ENCODE data around the gene DGCR2. TPM values are rescaled to one million over a fixed set of nuclear protein-coding genes. Genes with fewer than 3 reads are reported as not detected.

DGCR2 gene, protein sequence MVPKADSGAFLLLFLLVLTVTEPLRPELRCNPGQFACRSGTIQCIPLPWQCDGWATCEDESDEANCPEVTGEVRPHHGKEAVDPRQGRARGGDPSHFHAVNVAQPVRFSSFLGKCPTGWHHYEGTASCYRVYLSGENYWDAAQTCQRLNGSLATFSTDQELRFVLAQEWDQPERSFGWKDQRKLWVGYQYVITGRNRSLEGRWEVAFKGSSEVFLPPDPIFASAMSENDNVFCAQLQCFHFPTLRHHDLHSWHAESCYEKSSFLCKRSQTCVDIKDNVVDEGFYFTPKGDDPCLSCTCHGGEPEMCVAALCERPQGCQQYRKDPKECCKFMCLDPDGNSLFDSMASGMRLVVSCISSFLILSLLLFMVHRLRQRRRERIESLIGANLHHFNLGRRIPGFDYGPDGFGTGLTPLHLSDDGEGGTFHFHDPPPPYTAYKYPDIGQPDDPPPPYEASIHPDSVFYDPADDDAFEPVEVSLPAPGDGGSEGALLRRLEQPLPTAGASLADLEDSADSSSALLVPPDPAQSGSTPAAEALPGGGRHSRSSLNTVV
- total RNA-seq = 10 to 100 TPM; 42.5 to 75.2 (median 50.8) TPM

DNA sequence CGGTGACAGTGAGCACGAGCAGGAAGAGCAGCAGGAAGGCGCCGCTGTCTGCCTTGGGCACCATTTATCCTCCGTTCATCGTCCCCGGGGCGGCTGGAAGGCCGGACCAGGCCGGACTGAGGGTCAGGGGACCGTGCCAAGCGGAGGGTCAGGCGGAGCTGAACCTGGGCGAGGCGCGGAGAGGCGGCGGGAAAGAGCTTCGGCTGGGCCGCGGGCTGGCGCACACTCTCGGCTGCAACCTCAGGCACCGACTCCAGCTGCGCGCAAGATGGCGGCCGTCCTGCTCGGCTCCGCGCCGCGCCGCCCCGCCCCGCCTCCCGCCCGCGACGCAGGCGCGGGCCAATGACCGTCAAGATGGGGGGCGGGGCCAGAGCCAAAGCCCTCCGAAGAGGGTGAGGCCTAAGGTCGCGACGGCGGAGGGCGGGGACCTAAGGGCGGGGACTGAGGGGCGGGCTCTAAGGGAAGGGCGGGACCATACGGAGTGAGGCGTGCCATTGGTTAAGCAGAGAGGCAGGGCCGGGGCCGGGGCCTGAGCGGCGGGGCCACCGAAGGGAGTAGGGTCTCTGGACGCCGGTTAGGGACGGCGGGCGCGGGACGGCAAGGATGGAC is at the start of gene DGCR2:
Gene DGCR2, minus strand, starts transcription at position 270 of the 609 bp plus-strand sequence. Its CDS starts 206 bp downstream, at position 64.
- WGBS, 2 donors = 0 to 4% methylated on average over 16 to 21 of the region's 67 CpGs
- peaks cover 25 to 65% (median 48%) of the 10 kb centered on the region in 3 donors for H3K4me1 ChIP-seq
- no peaks in the 10 kb centered on the region for H3K9me3 ChIP-seq
- peak; percentile 87 for DNase-seq
- peaks cover 0 to 4% (median 0%) of the 10 kb centered on the region in 3 donors for H3K36me3 ChIP-seq
- H3K27me3 ChIP-seq = no peaks in the 10 kb centered on the region
- TF ChIP-seq, protein P1, sequence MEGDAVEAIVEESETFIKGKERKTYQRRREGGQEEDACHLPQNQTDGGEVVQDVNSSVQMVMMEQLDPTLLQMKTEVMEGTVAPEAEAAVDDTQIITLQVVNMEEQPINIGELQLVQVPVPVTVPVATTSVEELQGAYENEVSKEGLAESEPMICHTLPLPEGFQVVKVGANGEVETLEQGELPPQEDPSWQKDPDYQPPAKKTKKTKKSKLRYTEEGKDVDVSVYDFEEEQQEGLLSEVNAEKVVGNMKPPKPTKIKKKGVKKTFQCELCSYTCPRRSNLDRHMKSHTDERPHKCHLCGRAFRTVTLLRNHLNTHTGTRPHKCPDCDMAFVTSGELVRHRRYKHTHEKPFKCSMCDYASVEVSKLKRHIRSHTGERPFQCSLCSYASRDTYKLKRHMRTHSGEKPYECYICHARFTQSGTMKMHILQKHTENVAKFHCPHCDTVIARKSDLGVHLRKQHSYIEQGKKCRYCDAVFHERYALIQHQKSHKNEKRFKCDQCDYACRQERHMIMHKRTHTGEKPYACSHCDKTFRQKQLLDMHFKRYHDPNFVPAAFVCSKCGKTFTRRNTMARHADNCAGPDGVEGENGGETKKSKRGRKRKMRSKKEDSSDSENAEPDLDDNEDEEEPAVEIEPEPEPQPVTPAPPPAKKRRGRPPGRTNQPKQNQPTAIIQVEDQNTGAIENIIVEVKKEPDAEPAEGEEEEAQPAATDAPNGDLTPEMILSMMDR (IDR thresholded peaks at IDR 0.05) = no peak
- peak in 3 of 4 donors; percentile 84 to 90 (median 88) for TF ChIP-seq POLR2A (IDR thresholded peaks at IDR 0.05)
- intact Hi-C loops (cut with DNase I) = no loop called here
- H3K4me3 ChIP-seq = peak within 1 kb of the TSS; percentile 82 to 100 (median 95)
- H3K27ac ChIP-seq = peak within 1 kb of the TSS; percentile 97 to 99 (median 98)

GRCh38 chr22:19169947-19170318 is 47.7 kb upstream of the DGCR2 start:
- peak overlapping the region in 3 of 4 donors; percentile 29 to 51 (median 35) for H3K4me3 ChIP-seq
- peaks cover 40 to 56% (median 47%) of the 10 kb centered on the region in 3 donors for H3K4me1 ChIP-seq
- no peak overlapping the region for H3K27ac ChIP-seq
- peaks cover 3 to 56% (median 11%) of the 10 kb centered on the region in 4 donors for H3K27me3 ChIP-seq
- no peak for TF ChIP-seq POLR2A (IDR thresholded peaks at IDR 0.05)
- TF ChIP-seq, protein P1 (IDR thresholded peaks at IDR 0.05) = no peak
- peaks cover 0 to under 1% (median 0%) of the 10 kb centered on the region in 3 donors for H3K36me3 ChIP-seq
- 40 to 62% methylated on average over 1 to 7 of the region's 7 CpGs for WGBS, 2 donors
- intact Hi-C loops (cut with DNase I) = no loop called here
- H3K9me3 ChIP-seq = no peaks in the 10 kb centered on the region
- no peak for DNase-seq

GRCh38 chr22:19169002-19169946 is 47.1 kb upstream of the DGCR2 start:
- DNase-seq = no peak
- peak overlapping the region in 3 of 4 donors; percentile 29 to 51 (median 35) for H3K4me3 ChIP-seq
- TF ChIP-seq, protein P1 (IDR thresholded peaks at IDR 0.05) = no peak
- no peak for TF ChIP-seq POLR2A (IDR thresholded peaks at IDR 0.05)
- no peaks in the 10 kb centered on the region for H3K36me3 ChIP-seq
- no peaks in the 10 kb centered on the region for H3K9me3 ChIP-seq
- peaks cover 33 to 50% (median 41%) of the 10 kb centered on the region in 3 donors for H3K4me1 ChIP-seq
- H3K27me3 ChIP-seq = peaks cover 3 to 63% (median 11%) of the 10 kb centered on the region in 4 donors
- intact Hi-C loops (cut with DNase I) = no loop called here
- WGBS, 2 donors = 4 to 20% methylated on average over 1 to 31 of the region's 58 CpGs
- H3K27ac ChIP-seq = no peak overlapping the region

DNA sequence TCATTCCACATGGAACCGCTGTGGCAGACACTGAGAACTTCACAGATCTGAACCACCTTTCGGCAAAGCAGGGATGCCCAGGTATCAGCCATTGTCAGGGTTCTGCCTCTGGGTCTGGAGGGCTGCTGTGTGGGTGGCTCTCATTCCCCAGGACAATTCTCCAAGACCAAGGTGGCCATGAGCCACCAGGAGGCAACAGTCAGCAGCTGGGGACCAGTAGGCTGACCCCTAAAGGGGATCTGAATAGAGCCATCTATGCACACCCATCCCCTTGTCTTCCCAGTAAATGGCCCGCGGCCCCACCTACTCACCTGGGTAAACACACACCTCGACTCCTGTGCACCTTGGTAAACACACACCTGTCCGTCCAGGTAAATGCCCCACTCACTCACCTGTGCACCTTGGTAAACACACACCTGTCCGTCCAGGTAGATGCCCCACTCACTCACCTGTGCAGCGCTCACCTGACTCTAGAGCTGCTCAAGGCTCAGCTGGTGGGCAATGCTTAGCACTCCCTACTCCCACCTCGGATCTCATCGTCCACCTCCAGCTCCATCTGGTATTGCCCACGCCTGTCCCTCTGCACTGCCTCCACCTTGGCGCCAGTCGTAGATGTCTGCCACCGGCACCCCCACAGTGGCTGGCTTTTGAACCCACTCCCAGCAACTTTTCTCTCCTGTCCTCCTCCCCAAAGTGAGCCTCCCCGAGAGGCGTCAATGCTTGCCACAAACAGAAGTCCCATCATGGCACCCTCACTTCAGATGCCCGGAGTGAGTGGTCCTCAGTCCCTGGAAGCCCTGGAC is 46.1 kb upstream of the DGCR2 start:
- DNase-seq = no peak
- Histone ChIP-seq H3K27me3 (peaks cover 3 to 72% (median 11%) of the 10 kb centered on the region in 4 donors), H3K27ac (no peak overlapping the region), H3K9me3 (no peaks in the 10 kb centered on the region), H3K4me3 (no peak overlapping the region), H3K4me1 (peaks cover 24 to 40% (median 31%) of the 10 kb centered on the region in 3 donors), H3K36me3 (no peaks in the 10 kb centered on the region)
- intact Hi-C loops (cut with DNase I) = no loop called here
- no peak for TF ChIP-seq POLR2A (IDR thresholded peaks at IDR 0.05)
- TF ChIP-seq, protein P1 (IDR thresholded peaks at IDR 0.05) = no peak
- 51 to 53% methylated on average over 13 to 17 of the region's 17 CpGs for WGBS, 2 donors

Data from esophagus squamous epithelium (tissue), 5 donors.